HepG2 (cell line): ENCODE results near the gene GALNT9.

Source experiments
- AGO1 ChIP-seq: fragments of 200-400 bp; formaldehyde crosslinking; IDR thresholded peaks from 2 replicates; pipeline ENCODE4 v1.6.1; 2017; ENCODE audit warnings: mild to moderate bottlenecking, low read depth, low read length, moderate library complexity; ENCODE audit not compliant: poor library complexity, severe bottlenecking
- CTCF ChIP-seq: sonication (generic); formaldehyde crosslinking; IDR thresholded peaks from 2 replicates; pipeline ENCODE4 v1.5.0; 2020; ENCODE audit warnings: mild to moderate bottlenecking, missing genetic modification reagents, moderate library complexity
- GABPA ChIP-seq, 2 experiments: IDR thresholded peaks; 2 replicates each; pipeline ENCODE4 v1.6.1; 2011 to 2016; ENCODE audit warnings: low read depth in 2 of 2, low read length in 1 of 2, missing biosample characterization in 1 of 2, missing genetic modification characterization in 1 of 2
- PTBP1 ChIP-seq: fragments of 200-400 bp; formaldehyde crosslinking; IDR thresholded peaks from 2 replicates; pipeline ENCODE4 v1.6.1; 2018; ENCODE audit warnings: low read length, low read depth; ENCODE audit not compliant: poor library complexity, severe bottlenecking

DNA sequence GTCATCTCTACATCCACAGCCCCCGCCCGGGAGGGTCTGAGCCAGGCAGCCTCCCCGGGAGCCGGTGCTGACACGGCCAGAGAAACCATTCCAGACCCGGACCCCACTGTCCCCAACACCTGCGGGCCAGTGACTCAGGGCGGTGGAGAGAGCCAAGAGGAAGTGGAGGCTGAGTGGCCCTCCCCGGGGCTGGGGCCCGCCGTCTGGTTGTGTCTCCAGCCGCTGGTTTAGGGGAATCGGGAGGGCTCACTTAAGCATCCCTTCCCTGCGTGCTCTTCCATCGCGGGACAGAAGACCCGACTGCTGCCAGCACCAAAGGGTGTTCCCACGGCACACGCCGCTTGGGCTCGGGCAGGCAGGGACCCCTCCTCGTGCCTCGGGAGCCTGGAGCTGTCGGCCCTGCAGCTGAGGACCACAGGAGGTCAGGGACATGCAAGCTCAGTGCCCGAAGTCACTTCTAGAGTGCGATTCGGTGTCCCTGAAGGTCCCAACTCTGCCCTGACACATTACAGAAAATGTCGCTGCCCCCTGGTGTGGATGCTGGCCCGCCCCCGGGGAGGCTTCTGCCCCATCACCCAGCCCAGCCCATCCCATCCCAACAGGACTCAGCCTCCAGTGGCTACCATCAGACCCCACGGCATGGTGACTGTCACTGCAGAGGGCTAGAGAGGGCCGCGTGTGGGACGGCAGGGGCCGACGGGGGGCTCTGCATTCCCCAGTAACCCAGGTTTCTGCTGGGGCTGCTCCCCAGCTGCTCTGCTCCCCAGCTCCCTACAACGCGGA lies 50.8 kb downstream of the GALNT9 start:
- TF ChIP-seq PTBP1 (no peak), CTCF (CRISPR knock-in tag) (no peak), AGO1 (no peak), GABPA (IDR thresholded peaks at IDR 0.05; ENCODE audit: low read depth, low read length) (no peak), GABPA (CRISPR knock-in tag; IDR thresholded peaks at IDR 0.05; ENCODE audit: low read depth) (no peak)
